ENCODE measurements around the gene HYDIN. TPM values are rescaled to one million over a fixed set of nuclear protein-coding genes. Genes with fewer than 3 reads are reported as not detected.
"Not testable (repeated sequence)": the region's sequence is repeated elsewhere in the genome, so short reads cannot be mapped to it uniquely, and the experiment has no call there.

Gene HYDIN
- total RNA-seq, 1 donor from 2014 or later: 1.2 TPM

DNA sequence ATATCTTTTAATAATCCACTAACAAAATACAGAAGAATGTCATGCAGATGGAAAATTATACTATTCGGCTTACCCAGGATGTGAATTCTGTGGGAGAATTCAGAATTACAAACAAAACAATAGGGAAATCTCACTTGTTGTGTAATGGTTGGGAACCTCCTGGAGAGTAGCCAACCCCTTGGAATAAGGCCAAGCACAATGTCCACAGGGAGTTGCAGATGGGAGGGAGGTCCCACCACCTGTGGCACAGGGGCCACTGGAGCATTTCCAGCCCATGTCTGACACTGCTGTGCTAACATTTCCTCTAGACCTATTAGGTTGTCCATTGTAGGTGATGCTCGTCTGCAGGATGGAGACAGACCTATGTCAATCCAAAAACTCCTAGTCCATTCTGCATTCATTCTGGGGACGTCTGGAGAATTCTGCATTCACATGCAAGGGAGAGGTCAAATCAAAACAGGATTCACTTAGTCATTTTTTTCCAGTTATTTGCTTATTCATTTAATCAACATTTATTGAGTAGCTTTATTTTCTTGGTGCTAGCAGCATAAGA, 120.8 kb downstream of the HYDIN start:
- H3K4me3 ChIP-seq; H3K27me3 ChIP-seq; H3K9me3 ChIP-seq; H3K27ac ChIP-seq; H3K4me1 ChIP-seq; H3K36me3 ChIP-seq; intact Hi-C loops (cut with DNase I); DNase-seq (ENCODE audit: low spot score in 2 of 2): not testable (repeated sequence)

- H3K27ac ChIP-seq; intact Hi-C loops (cut with DNase I); H3K4me3 ChIP-seq; H3K36me3 ChIP-seq; H3K9me3 ChIP-seq; H3K27me3 ChIP-seq; H3K4me1 ChIP-seq; DNase-seq (ENCODE audit: low spot score in 2 of 2): not testable (repeated sequence)
These were observed 124.6 kb downstream of the HYDIN start for GRCh38 chr16:71105881-71106280.

- H3K27ac ChIP-seq; H3K9me3 ChIP-seq; H3K4me3 ChIP-seq; H3K36me3 ChIP-seq; intact Hi-C loops (cut with DNase I); H3K27me3 ChIP-seq; DNase-seq (ENCODE audit: low spot score in 2 of 2); H3K4me1 ChIP-seq: not testable (repeated sequence)
These were observed 146.9 kb downstream of the HYDIN start for GRCh38 chr16:71083573-71083972.

GRCh38 chr16:71080777-71081176, 149.7 kb downstream of the HYDIN start:
- H3K4me1 ChIP-seq; H3K36me3 ChIP-seq; intact Hi-C loops (cut with DNase I); DNase-seq (ENCODE audit: low spot score in 2 of 2); H3K27ac ChIP-seq; H3K9me3 ChIP-seq; H3K27me3 ChIP-seq; H3K4me3 ChIP-seq: not testable (repeated sequence)

GRCh38 chr16:71080262-71080661, 150.3 kb downstream of the HYDIN start:
- H3K27me3 ChIP-seq; H3K27ac ChIP-seq; H3K9me3 ChIP-seq; H3K36me3 ChIP-seq; H3K4me3 ChIP-seq; DNase-seq (ENCODE audit: low spot score in 2 of 2); H3K4me1 ChIP-seq; intact Hi-C loops (cut with DNase I): not testable (repeated sequence)

- intact Hi-C loops (cut with DNase I); H3K4me1 ChIP-seq; DNase-seq (ENCODE audit: low spot score in 2 of 2); H3K4me3 ChIP-seq; H3K27ac ChIP-seq; H3K9me3 ChIP-seq; H3K36me3 ChIP-seq; H3K27me3 ChIP-seq: not testable (repeated sequence)
These were observed 159.9 kb downstream of the HYDIN start for GRCh38 chr16:71070651-71071050.

DNA sequence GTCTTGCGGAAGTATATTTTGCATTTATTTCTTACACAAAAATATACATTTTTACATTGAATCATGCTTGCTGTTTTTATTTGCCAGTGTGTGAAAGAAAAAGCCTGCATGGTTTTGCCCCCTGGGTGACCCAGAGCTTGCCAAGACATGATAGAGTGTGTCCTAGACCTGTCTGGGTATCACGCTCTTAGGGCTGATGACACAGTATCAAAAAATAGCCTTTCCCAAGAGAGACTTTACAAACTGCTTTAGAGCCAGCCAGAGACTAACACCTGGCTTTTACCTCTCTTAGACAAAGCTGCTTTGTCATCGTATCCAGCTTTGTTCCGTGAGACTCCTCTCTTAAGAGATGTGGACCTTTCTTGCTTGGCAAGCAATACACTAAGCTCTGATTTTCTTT, 160.7 kb downstream of the HYDIN start:
- H3K27ac ChIP-seq; H3K4me1 ChIP-seq; H3K9me3 ChIP-seq; intact Hi-C loops (cut with DNase I); H3K36me3 ChIP-seq; DNase-seq (ENCODE audit: low spot score in 2 of 2); H3K27me3 ChIP-seq; H3K4me3 ChIP-seq: not testable (repeated sequence)

GRCh38 chr16:71053897-71054609, 176.5 kb downstream of the HYDIN start:
- DNase-seq (ENCODE audit: low spot score in 2 of 2); intact Hi-C loops (cut with DNase I): not testable (repeated sequence)

DNA sequence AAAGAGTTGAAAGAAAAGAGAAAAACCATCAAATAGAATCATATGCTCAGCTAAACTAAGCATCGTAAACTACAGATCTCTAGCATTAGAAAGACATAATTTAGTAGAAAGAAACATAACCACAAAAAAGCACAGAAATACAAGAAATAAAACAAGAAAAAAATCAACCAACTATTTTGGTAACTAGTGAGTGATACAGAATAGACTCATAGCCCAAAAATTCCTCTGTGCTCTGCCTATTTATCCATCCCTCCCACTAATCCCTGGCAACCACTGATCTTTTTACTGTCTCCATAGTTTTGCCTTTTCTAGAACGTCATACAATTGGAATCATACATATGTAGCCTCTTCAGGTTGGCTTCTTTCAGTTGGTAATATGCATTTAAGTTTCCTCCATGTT, 180.2 kb downstream of the HYDIN start:
- H3K9me3 ChIP-seq; H3K4me3 ChIP-seq; H3K4me1 ChIP-seq; H3K27me3 ChIP-seq; H3K27ac ChIP-seq; DNase-seq (ENCODE audit: low spot score in 2 of 2); H3K36me3 ChIP-seq; intact Hi-C loops (cut with DNase I): not testable (repeated sequence)

More at GRCh38 chr16:71053897-71054609, 176.5 kb downstream of the HYDIN start:
- not testable (repeated sequence) for H3K27ac ChIP-seq, H3K9me3 ChIP-seq, H3K4me3 ChIP-seq, H3K27me3 ChIP-seq, H3K36me3 ChIP-seq, H3K4me1 ChIP-seq

DNA sequence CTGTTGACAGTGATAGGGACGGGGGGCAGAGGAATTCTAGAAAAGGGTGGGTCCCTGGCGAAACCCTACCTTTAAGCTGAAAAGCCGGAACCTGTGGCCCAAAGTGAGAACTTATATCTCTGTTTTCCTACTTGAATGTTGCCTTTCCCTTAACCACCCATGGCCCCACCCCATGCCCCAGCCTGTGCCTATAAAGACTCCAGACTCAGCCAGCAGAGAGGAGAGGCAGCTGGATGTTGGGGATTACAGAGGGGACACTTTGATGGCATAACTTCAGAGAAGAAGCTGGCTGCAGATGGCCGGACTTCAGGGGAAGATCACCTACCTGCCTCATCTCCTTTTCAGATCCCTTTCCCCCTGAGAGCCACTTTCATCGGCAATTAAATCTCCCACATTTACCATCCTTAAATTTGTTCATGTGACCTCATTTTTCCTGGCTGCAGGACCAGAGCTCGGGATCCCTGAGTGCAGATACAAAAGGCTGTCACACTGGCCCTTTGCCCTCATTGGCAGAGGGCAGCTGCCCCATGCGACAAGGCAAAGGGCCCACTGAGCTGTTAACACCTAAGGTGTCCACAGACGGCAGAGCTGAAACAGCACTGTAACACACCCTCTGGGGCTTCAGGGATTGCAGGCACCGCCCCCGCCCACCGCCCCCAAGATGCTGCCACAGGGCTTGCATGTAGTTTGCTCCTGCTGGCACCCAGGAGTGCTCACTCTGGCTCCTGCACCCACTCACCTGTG, 191.0 kb downstream of the HYDIN start:
- H3K4me3 ChIP-seq; H3K36me3 ChIP-seq; intact Hi-C loops (cut with DNase I); H3K9me3 ChIP-seq; H3K27ac ChIP-seq; H3K27me3 ChIP-seq; H3K4me1 ChIP-seq; DNase-seq (ENCODE audit: low spot score in 2 of 2): not testable (repeated sequence)

DNA sequence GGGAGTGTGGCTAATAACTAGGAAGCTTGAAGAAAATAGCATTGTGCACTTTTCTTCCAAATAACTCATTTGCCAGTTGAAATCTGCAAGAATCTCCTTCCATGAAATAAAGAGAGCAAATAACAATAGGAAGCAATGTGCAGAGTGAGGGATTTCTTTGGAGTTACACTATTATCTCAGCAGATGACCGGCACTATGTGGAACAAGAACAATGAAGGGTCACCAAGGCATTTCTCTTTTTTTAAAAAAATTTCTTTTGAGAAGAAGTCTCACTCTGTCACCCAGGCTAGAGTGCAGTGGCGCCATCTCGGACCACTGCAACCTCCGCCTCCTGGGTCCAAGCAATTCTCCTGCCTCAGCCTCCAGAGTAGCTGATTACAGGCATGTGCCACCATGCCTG, 192.1 kb downstream of the HYDIN start:
- H3K4me3 ChIP-seq; H3K9me3 ChIP-seq; DNase-seq (ENCODE audit: low spot score in 2 of 2); intact Hi-C loops (cut with DNase I); H3K27me3 ChIP-seq; H3K4me1 ChIP-seq; H3K36me3 ChIP-seq; H3K27ac ChIP-seq: not testable (repeated sequence)

- intact Hi-C loops (cut with DNase I); H3K4me1 ChIP-seq; DNase-seq (ENCODE audit: low spot score in 2 of 2); H3K9me3 ChIP-seq; H3K4me3 ChIP-seq; H3K27ac ChIP-seq; H3K27me3 ChIP-seq; H3K36me3 ChIP-seq: not testable (repeated sequence)
These were observed 192.5 kb downstream of the HYDIN start for GRCh38 chr16:71037987-71038386.

- H3K4me3 ChIP-seq; H3K27me3 ChIP-seq; intact Hi-C loops (cut with DNase I); DNase-seq (ENCODE audit: low spot score in 2 of 2); H3K27ac ChIP-seq; H3K9me3 ChIP-seq; H3K4me1 ChIP-seq; H3K36me3 ChIP-seq: not testable (repeated sequence)
These were observed 202.3 kb downstream of the HYDIN start for GRCh38 chr16:71028032-71028727.

DNA sequence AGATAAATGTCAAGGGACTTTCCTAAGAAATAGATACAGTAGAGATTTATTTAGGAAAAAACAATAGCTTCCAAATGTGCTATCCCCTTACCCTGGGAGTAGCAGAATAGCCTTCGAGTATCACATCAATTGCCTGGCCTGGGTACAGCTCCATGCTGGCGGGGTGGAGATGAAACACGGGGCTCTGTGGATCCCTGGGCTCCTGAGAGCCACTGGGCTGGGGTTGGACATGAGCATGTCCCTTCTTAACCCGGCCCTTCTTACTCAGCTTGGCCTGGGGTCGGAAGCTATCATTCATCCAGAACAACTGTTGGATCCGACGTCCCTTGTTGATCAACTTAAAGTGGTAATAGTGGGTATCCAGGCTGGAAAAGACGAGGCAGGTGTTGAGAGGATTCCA, 203.0 kb downstream of the HYDIN start:
- H3K27me3 ChIP-seq; H3K9me3 ChIP-seq; H3K4me3 ChIP-seq; H3K4me1 ChIP-seq; H3K36me3 ChIP-seq; intact Hi-C loops (cut with DNase I); H3K27ac ChIP-seq; DNase-seq (ENCODE audit: low spot score in 2 of 2): not testable (repeated sequence)
